Activated CD8-positive, alpha-beta memory T cell treated with anti-CD3 and anti-CD28 coated beads, Interleukin-2, amount 50 U/mL, for 4 hours (primary cell): Measurements from ENCODE around the gene CTBS.

Experiments used
- DNase-seq: peaks from one replicate; pipeline ENCODE4 v3.0.0-alpha.2; 2020

CTBS gene

GRCh38 chr1:84504580-84505492, 69.4 kb downstream of the CTBS start:
- no peak for DNase-seq

DNA sequence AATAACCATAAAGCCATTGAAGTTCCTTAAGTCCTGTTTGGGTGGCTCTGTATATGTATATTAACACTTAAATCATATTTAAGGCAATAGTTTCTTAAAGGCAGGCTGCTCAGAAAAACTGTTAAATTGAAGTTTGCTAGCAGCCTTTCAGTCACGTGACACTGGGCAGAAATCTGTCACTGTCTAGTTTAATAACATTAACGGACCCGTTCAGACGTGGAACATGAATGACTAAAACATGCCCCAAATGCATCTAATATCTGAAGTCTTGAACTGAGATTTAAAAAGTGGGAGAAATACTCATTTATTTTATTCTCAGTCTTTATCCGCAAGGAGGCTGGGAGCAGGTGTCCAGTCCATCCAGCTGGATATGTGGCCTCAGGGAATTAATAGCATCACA, 71.3 kb downstream of the CTBS start:
- DNase-seq = no peak
